Retinal pigment epithelial cell (primary cell): ENCODE data around the gene ADK.
"Not testable (repeated sequence)": the region's sequence is repeated elsewhere in the genome, so short reads cannot be mapped to it uniquely, and the experiment has no call there.

Experiments
- DNase-seq: peaks from one replicate; pipeline ENCODE4 v3.0.0-alpha.2; 2010; ENCODE audit warnings: low read depth
- H3K4me3 ChIP-seq: 2 replicates; pipeline ENCODE4 v1.5.1; 2011; ENCODE audit warnings: mild to moderate bottlenecking, low read length, control low read depth, moderate library complexity
- TF ChIP-seq, protein P1 (sequence below): conservative IDR thresholded peaks from 2 replicates; pipeline ENCODE4 v1.5.1; 2011; ENCODE audit warnings: low read depth, low read length, control low read depth, inconsistent platforms

The ADK gene

DNA sequence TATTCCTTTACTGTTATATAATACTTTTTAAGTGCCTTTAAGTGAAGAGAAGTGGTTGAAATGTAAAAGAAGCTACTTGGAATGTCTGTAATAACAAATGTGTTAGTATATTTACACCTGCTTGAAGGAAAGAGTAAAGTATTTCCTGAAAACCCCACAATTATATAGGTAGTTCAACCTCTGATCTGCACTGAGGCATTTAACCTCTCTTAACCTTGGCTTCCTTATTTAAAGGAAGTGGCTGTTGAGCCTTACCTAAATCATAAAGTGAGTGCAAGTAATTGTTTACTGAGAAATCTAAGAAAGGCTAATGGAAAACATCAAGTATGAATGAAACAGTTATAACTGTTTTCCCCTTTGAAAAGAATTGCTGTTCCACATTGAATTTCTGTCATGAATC, 294.5 kb downstream of the ADK start:
- TF ChIP-seq, protein P1, sequence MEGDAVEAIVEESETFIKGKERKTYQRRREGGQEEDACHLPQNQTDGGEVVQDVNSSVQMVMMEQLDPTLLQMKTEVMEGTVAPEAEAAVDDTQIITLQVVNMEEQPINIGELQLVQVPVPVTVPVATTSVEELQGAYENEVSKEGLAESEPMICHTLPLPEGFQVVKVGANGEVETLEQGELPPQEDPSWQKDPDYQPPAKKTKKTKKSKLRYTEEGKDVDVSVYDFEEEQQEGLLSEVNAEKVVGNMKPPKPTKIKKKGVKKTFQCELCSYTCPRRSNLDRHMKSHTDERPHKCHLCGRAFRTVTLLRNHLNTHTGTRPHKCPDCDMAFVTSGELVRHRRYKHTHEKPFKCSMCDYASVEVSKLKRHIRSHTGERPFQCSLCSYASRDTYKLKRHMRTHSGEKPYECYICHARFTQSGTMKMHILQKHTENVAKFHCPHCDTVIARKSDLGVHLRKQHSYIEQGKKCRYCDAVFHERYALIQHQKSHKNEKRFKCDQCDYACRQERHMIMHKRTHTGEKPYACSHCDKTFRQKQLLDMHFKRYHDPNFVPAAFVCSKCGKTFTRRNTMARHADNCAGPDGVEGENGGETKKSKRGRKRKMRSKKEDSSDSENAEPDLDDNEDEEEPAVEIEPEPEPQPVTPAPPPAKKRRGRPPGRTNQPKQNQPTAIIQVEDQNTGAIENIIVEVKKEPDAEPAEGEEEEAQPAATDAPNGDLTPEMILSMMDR = no peak
- H3K4me3 ChIP-seq = no peak overlapping the region
- DNase-seq = no peak

DNA sequence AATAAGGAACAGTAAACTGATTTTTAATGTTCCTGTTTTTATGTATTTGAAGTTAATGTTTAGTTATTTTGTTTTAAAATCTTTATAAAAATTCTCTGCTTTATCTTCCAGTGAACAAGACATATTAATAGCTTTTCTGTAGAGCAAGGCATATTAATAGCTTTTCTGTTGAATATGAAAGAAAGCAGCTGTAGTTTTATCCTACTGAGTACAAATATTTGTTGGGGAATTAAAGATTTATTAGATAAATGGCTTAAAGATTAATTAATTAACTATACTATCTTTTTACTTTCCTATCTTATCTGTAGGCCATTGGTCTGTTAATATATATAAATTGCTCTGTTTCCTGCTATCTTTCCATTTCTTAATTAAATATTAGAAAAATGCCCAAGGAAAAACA, 299.6 kb downstream of the ADK start:
- TF ChIP-seq, protein P1 = no peak
- H3K4me3 ChIP-seq = no peak overlapping the region
- DNase-seq = no peak

DNA sequence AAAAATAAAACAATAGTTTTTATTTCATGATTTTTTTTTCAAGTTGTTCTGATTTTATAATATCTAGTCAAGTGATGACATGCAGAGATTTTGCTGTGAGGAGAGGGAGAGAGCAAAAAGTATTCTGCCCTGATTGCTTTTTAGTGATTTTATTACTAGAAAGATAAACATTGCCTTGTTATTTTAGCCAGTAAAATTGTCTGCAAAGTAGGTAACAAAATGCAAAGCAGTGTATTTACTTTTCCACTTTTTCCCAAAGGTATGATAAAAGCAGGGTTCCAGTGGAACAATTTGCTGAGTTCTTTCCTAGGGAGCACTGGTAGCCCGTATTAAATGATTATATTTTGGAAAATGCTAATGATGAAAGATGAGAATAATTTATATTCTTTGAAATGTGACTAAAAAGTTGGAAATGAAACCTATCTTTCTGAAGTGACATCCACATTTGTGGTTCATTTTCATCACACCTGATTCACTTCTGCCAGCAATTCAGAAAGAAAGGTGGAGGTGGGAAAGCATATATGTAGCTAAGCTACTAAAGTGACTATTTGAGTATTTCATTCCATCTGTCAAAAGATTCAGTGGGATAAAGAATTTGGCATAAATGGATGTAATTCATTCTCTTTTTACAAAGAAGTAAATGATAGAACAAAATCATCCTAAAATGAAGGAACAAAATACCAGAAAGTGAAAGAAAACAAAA, 300.3 kb downstream of the ADK start:
- no peak for DNase-seq
- TF ChIP-seq, protein P1 = no peak
- no peak overlapping the region for H3K4me3 ChIP-seq

DNA sequence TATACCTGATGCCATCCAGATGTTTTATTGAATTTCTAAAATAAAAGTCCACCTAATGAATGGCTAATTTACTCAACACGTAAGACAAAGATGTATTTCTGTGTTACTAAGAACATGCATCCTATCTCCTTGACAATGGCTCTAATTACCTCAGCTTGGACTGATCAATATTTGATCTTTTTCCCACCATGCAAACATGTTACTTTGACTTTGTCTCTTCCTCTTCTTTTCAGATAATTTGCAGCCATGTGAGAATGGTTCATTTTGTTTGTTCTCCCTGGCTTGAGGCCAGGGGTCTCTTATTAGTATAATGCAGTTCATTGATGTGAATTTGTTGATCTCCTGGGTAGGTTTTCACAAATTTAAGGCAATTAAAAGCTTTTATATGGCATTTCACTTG, 302.1 kb downstream of the ADK start:
- DNase-seq = no peak
- H3K4me3 ChIP-seq = no peak overlapping the region
- TF ChIP-seq, protein P1 = no peak

DNA sequence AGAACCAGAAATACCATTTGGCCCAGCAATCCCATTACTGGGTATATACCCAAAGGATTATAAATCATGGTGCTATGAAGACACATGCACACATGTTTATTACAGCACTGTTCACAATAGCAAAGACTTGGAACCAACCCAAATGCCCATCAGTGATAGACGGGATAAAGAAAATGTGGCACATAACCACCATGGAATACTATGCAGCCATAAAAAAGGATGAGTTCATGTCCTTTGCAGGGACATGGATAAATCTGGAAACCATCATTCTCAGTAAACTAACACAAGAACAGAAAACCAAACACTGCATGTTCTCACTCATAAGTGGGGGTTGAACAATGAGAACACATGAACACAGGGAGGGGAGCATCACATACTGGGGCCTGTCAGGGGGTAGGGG, 306.5 kb downstream of the ADK start:
- DNase-seq, H3K4me3 ChIP-seq: not testable (repeated sequence)

DNA sequence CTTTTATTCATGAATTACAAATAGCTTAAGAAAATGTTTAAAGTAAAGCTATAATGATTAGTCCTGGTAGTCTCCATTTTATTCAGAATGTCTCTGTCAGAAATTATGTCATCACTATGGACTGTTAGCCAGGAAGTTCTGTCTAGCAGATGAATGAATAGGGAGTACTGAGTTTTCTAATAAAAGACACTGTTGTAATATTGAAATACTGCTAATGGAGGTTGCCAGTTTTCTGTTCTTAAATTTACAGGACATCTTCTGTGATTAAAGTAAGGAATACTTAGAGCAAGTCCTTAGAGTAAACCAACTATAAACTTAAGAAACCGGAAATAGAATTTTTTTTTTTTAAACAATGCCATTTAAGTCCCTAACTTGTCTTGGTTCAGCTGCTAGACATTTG, 309.8 kb downstream of the ADK start:
- TF ChIP-seq, protein P1 = no peak
- DNase-seq = no peak
- no peak overlapping the region for H3K4me3 ChIP-seq

DNA sequence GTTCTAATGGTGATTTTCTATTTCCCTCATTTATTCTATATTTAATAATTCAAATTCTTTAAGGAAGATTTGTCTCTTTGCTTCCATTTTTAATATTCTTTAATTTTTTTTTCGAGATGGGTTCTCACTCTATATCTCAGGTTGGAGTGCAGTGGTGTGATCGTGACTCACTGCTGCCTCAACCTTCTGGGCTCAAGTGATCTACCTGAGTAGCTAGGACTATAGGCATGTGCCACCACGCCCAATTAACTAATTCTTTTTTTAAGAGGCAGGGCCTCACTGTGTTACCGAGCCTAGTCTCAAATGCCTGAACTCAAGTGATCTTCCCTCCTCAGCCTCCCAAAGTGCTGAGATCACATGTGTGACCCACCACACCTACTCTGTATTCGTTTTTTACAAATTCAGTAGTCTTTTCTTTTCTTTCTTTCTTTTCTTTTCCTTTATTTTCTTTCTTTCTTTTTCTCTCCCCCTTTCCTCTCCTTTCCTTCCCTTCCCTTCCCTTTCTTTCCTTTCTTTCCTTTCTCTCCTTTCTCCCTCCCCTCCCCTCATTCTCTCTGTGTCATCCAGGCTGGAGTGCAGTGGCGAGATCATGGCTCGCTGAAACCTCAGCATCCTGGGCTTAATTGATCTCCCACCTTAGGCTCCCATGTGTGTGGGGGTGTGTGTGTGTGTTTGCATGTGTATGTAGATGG, 323.1 kb downstream of the ADK start:
- DNase-seq = no peak
- TF ChIP-seq, protein P1 = no peak
- no peak overlapping the region for H3K4me3 ChIP-seq

DNA sequence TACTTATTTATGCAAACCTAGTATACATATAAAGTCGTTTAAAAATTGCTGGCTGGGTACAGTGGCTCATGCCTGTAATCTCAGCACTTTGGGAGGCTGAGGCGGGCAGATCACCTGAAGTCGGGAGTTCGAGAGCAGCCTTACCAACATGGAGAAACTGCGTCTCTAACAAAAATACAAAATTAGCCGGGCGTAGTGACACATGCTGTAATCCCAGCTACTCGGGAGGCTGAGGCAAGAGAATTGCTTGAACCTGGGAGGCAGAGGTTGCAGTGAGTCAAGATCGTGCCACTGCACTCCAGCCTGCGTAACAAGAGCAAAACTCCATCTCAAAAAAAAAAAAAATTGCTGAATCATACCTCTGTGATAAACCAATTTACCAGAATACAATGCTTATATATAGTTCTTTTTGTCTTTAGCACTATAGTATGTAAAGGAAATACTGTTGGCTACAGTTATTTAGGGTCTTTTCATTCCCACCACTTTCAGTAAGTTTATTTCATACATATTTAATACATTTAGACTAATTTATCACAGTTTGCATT, 325.2 kb downstream of the ADK start:
- not testable (repeated sequence) for H3K4me3 ChIP-seq, DNase-seq
